ENCODE results near the gene C5orf63.

GRCh38 chr5:127014573-127014972, 58.7 kb downstream of the C5orf63 start:
- TF ChIP-seq POLR2AphosphoS5 (IDR thresholded peaks at IDR 0.05; ENCODE audit: low read depth, low read length) (no peak), POLR2A (IDR thresholded peaks at IDR 0.05; ENCODE audit: low read depth, low read length) (no peak), PAX5 (IDR thresholded peaks at IDR 0.05; ENCODE audit: insufficient read depth, low read length, severe bottlenecking) (no peak), POU2F2 (IDR thresholded peaks at IDR 0.05; ENCODE audit: low read depth, low read length) (no peak)

Data from GM12891 (cell line).